HG03135 (cell line): Measurements from ENCODE around the gene RPL18.
A peak's percentile ranks its signal among the peaks of the same experiment; 100 is the strongest.

Source experiments
- ATAC-seq: cut with Tn5 transposase; IDR thresholded peaks from one replicate; pipeline ENCODE4 v1.9.1; 2021; ENCODE audit warnings: mild to moderate bottlenecking, moderate library complexity; ENCODE audit not compliant: unreplicated experiment

The RPL18 gene

DNA sequence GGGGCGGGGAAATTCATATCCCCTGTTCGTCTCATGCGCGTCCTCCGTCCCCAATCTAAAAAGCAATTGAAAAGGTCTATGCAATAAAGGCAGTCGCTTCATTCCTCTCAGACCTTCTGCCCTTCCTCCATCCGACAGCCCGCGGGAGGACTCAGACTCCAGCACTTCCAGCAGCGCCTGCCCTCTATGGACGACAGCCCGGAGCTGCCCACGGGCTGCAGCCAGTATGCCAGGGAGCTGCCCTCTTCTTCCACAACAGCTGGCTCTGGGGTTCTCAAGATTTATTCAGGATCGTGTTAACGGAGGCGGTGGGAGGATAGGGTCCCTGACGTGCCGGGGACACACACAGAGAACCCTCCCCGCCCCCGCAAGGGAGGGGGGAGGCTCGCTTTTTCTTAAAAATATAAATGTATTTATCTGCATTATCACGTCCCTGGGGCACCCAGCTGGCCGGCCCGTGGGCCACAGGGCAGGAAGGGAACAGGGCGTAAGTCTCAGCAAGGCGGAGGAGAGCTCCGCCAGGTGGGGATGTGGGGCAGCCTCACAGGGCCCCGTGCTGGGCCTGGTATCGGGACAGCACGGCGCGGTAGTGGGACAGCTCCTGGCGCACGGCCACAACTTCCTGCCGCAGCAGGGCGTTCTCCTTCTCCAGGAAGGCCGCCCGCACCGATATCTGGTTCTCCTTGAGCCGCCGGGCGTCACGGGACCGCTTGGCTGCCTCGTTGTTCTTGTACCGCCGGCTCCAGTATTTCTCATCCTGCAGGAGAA is 11.5 kb upstream of the RPL18 start:
- no peak for ATAC-seq

DNA sequence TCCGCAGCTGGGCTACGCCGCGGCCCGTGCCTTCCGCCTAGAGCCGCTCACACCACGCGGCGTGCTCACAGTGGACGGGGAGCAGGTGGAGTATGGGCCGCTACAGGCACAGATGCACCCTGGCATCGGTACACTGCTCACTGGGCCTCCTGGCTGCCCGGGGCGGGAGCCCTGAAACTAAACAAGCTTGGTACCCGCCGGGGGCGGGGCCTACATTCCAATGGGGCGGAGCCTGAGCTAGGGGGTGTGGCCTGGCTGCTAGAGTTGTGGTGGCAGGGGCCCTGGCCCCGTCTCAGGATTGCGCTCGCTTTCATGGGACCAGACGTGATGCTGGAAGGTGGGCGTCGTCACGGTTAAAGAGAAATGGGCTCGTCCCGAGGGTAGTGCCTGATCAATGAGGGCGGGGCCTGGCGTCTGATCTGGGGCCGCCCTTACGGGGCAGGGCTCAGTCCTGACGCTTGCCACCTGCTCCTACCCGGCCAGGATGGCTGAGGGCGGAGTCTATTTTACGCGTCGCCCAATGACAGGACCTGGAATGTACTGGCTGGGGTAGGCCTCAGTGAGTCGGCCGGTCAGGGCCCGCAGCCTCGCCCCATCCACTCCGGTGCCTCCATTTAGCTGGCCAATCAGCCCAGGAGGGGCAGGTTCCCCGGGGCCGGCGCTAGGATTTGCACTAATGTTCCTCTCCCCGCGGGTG is 10.8 kb upstream of the RPL18 start:
- ATAC-seq = no peak

DNA sequence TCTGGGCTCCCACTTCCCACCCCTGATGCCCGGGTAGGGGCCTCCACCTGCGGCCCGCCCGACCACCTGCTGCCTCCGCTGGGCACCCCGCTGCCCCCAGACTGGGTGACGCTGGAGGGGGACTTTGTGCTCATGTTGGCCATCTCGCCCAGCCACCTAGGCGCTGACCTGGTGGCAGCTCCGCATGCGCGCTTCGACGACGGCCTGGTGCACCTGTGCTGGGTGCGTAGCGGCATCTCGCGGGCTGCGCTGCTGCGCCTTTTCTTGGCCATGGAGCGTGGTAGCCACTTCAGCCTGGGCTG is 10.3 kb upstream of the RPL18 start:
- no peak for ATAC-seq

- no peak for ATAC-seq
Observed at GRCh38 chr19:48628486-48629296, 9.7 kb upstream of the RPL18 start.

DNA sequence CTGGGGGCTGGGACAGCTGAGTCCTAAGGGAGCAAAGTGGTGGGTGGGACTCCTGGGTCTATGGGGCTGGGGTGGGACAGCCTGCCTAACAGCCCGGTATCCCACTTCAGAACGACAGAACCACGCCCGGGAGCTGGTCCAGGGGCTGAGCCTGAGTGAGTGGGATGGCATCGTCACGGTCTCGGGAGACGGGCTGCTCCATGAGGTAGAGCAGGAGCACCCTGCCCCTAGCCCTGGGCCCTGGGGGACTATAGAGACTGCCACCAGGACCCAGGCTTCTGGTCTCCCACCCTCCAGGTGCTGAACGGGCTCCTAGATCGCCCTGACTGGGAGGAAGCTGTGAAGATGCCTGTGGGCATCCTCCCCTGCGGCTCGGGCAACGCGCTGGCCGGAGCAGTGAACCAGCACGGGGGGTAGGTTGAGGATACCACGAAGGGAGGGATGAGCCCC is 8.9 kb upstream of the RPL18 start:
- ATAC-seq = no peak

GRCh38 chr19:48627201-48627864 is 8.4 kb upstream of the RPL18 start:
- ATAC-seq = no peak

GRCh38 chr19:48625891-48626327 is 6.9 kb upstream of the RPL18 start:
- ATAC-seq = no peak

DNA sequence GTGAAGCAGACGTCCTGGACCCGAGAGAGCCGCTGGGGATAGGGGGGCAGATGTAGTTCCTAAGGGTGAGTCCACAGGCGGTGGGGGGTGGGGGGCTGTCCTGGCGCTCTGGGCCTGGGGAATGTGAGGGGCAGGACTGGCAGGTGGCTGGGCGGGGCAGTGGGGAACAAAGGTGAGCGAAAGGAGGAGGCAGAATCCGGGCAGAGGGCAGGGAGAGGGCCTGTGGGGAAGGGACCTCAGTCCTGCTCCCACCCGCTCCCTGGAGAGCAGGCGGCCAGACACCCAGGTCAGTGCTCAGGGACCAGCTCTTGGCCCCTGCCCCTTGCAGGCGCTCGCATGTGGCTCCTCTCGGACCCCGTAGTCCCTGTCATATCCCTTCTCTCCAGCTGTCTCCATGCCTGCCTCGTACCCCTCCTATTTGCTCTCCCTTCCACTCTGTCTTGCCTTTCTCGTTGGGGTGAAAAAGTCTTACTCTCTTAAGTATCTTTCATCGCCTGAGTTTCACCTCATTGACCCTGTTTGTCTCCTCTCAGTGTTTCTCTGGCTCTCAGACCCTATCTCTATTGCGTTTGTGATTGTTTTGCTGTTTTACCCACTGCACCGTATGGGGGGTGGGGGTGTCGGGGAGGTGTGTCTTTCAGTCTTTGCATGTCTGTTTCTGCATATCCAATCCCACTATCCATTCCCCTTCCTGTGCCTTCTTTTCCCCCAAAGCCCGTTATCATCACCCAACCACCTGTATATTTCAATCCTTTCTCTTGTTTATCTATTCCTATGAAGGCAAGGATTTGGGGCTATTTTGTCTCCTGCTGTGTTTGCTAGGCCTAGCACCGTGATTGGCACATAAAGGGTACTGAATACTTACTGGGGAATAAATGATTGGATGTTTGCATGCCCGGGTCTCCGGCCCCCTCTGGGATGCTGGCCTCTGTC is 6.1 kb upstream of the RPL18 start:
- no peak for ATAC-seq

DNA sequence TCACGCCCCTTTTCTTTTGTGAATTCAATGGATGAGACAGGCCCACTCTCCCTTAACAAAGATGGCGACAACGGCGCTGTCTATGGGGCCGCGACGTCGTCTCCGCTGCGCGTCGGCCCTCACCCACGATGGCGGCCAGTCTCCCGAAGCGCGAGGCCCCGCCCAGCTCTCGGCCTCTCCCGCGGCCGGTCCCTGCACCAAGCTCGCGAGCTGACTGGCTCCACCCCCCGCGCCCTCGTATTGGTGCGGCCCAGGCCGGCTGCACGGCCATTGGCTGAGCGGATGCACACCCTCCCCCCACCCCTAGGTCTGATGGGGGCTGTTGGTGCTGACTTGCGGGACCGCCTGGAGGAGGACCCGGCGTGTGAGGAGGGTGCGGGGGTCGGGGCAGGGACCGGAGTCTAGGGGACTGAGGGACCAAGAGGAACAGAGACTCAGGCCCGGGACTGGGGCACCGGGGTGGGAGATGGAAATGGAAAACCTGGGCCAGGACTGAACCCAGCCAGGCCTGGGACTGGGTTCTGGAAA is 5.2 kb upstream of the RPL18 start:
- peak; percentile 55 for ATAC-seq

DNA sequence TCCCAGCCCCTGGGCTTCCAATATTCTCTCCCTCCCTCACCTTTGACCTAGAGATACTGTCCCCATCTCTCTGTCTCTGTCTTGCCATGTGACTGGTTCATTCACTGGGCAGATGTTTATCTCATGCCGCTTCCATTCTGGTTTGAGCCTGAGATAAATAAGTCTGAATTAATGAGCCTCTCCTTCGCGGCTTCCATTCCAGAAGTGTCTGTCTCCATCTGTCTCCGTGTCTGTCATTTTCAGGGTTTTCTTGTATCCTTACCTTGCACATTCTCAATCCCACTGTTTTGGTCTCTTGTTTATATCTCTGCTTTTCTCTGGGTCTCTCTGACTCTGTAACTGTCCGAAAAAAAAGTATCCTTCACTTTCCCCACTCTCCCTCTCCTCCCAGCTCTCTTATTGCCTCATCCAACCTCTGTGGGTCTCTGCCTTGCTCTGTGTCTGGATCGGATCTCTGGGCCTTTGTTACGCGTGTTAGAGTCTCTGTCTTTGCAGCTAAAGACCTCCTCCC is 4.6 kb upstream of the RPL18 start:
- no peak for ATAC-seq

DNA sequence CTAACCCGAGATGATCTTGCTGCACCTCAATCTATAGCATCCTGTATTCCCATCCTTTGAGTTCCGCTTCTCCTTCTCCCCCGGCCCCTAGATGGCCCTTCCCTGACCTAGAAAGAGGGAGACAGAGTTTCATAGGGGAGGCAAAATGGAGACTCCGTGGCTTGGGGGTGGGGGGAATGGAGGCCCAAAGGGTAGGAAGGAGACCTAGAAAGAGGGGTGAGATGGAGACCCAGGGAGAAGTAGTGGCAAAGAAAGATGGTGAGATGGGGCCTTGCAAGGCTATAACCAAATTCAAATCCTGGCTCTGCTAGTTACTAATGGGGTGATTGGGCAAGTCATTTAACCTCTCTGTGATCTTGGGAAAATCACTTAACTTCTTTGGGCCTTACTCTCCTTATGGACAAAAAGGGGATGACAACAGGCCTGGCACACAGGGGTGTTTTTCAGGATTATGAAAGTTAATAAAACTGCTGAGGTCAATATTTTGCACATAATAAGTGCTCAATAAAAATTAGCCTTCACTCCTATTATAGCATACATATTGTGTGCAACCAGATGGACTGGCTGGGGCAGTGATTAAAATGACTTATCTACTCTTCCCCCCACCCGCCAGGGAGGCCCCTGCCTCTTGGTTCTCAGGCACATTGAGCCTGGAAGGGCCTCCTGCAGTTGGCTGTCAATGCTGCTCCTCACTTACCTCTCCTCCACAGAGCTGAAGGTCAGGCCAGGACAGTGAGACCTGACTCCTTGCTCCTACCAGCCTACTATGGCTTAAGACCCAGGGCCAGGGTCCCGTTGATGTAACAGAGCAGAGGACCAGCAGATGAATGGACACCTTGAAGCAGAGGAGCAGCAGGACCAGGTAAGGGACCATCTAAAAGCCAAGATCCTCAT is 961 bp upstream of the RPL18 start:
- no peak for ATAC-seq

DNA sequence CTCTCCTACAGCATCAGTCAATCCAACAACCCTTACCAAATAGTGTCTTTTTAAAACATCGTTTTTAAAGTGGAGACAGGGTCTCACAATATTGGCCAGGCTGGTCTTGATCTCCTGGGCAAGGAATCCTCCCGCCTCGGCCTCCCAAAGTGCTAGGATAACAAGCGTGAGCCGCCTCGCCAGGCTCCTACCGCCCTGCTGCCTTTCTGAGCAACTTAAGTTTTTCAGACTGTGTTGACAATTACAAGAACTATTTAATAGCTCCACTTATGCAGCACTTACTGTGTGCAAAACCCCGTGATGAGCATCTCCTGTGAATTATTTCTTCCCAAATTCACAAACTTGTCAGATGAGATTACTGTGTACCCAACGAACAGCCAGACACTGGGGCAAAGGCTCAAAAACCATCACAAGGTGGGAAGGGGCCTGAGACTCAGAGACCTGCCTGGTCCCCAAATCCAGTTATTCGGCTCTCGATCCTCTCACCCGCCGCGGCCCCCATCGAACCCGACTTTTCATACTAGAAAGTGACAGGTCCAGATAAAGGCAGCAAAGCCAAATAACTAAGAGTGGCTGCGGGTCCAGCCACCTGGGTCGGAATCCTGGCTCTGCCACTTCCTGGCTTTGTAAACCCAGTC is 581 bp downstream of the RPL18 start:
- ATAC-seq = no peak

GRCh38 chr19:48617146-48617937 is 1.6 kb downstream of the RPL18 start:
- ATAC-seq = no peak

GRCh38 chr19:48616491-48617056 is 2.4 kb downstream of the RPL18 start:
- ATAC-seq = no peak

GRCh38 chr19:48616041-48616436 is 2.9 kb downstream of the RPL18 start:
- ATAC-seq = no peak

DNA sequence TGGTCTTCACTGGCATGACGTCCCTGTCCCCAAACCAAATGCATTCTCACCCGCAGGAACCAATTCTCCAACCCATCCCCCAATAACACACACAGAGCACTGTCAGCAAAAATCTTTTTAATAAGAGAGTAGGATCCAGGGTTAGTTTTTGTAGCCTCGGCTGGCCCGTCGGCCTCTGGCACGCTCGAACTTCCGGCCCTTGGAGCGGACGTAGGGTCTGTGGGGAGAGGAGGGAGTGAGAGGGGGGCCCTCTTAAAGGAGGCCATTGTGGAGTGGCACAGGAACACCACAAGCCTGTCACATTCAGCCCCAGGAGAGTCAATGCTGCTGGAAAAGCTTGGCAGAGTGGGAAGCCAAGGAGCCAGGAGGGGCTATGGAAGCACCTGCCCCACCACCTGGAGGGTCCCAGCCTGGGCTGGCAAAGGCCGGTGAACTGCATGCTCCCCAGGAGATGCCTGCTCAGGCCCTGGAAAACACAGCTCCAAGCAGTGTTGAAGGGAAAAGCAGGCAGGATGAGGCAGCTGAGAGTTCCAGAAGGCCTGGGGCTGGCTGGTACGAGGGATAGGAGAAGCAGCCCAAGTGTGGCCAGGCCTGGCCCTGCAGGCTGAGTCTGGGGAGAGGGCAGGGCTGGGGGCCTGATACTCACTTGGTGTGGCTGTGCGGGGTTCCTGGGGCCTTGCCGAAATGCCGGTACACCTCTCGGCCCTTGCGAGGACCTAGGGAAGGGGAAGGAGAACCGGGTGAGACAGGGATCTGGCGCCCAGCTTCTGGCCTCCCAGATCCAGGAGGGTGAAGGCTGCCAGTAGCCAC is 3.5 kb downstream of the RPL18 start:
- ATAC-seq = no peak
